ENCODE measurements around the gene COL15A1. TPM values are rescaled to one million over a fixed set of nuclear protein-coding genes. Genes with fewer than 3 reads are reported as not detected.

The COL15A1 gene
- total RNA-seq, 4 donors from 2014 or later: 1.4 to 16.5 (median 5.6) TPM

DNA sequence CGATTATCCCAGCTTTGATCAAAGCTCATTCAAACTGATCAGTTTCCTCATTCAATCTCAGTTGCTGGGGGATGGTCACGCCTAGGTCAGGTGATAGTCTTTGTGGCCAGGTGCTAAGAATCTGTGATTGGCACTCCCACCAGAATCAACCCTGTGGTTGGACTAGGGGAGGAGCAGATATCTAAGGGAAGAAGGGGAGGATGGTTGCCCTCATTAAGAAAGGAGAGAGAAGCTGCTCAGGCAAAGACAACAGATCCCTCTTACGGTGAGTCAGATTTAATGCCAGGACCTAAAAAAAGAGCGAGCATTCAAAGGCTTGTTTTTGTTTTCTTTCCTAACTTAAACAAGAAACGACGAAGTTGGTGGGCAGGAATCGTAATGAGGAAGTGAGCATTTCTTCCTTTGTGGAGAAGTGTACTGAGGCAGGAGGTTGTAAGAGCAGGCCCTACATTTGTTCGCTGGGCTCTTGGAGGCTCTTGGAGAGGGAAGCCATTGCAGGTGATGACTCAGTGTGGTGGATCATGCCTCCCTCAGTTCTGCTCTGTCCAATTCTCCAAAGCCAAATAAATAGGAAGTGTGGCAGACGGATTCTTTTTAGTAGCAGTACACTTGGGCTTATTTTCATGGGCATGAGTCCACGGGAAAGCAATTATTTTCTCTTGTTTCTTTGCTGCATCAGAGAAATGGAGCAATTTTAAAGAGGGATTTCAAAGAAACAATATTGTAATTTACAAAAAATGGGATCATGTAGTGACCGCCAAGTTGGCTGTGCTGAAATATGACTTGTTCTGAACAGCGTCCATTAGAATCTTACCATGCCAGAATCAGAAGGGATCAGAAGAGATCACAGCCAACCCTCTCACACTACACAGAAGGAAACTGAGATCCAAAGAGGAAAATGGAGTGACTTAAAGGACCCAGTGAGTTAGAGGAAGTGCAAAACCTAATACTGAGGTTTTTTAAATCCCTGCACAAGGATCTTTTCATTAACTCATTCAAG is 142.5 kb downstream of the COL15A1 start:
- Histone ChIP-seq H3K4me1 (no peaks in the 10 kb centered on the region), H3K27ac (no peak overlapping the region), H3K4me3 (no peak overlapping the region), H3K9me3 (no peaks in the 10 kb centered on the region), H3K27me3 (no peaks in the 10 kb centered on the region), H3K36me3 (no peaks in the 10 kb centered on the region)
- TF ChIP-seq, protein P1, sequence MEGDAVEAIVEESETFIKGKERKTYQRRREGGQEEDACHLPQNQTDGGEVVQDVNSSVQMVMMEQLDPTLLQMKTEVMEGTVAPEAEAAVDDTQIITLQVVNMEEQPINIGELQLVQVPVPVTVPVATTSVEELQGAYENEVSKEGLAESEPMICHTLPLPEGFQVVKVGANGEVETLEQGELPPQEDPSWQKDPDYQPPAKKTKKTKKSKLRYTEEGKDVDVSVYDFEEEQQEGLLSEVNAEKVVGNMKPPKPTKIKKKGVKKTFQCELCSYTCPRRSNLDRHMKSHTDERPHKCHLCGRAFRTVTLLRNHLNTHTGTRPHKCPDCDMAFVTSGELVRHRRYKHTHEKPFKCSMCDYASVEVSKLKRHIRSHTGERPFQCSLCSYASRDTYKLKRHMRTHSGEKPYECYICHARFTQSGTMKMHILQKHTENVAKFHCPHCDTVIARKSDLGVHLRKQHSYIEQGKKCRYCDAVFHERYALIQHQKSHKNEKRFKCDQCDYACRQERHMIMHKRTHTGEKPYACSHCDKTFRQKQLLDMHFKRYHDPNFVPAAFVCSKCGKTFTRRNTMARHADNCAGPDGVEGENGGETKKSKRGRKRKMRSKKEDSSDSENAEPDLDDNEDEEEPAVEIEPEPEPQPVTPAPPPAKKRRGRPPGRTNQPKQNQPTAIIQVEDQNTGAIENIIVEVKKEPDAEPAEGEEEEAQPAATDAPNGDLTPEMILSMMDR (IDR thresholded peaks at IDR 0.05): no peak
- TF ChIP-seq POLR2A (IDR thresholded peaks at IDR 0.05): no peak
- no peak for DNase-seq

DNA sequence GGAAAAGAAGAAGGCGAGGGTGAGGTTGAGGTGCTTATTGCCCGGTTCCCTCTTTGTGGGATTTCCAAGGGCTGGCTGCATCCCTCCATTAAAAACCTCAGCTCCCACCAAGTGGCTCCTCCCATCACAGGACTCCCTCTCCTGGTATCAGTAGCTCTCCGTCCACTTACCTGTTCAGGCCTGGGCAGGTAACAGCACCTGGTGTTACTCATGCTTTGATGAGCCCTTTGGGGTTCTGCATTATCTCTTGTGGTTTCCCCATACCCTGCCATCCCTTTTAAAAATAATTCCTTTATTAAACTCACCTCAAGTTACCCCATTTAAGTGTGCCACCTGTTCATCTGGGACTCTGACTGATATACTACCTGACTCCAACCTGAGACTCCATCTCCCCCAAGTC is 143.8 kb downstream of the COL15A1 start:
- H3K4me1 ChIP-seq: no peaks in the 10 kb centered on the region
- H3K27ac ChIP-seq: no peak overlapping the region
- TF ChIP-seq, protein P1 (IDR thresholded peaks at IDR 0.05): no peak
- no peak for TF ChIP-seq POLR2A (IDR thresholded peaks at IDR 0.05)
- H3K4me3 ChIP-seq: no peak overlapping the region
- H3K27me3 ChIP-seq: no peaks in the 10 kb centered on the region
- no peak for DNase-seq
- no peaks in the 10 kb centered on the region for H3K36me3 ChIP-seq
- H3K9me3 ChIP-seq: no peaks in the 10 kb centered on the region

DNA sequence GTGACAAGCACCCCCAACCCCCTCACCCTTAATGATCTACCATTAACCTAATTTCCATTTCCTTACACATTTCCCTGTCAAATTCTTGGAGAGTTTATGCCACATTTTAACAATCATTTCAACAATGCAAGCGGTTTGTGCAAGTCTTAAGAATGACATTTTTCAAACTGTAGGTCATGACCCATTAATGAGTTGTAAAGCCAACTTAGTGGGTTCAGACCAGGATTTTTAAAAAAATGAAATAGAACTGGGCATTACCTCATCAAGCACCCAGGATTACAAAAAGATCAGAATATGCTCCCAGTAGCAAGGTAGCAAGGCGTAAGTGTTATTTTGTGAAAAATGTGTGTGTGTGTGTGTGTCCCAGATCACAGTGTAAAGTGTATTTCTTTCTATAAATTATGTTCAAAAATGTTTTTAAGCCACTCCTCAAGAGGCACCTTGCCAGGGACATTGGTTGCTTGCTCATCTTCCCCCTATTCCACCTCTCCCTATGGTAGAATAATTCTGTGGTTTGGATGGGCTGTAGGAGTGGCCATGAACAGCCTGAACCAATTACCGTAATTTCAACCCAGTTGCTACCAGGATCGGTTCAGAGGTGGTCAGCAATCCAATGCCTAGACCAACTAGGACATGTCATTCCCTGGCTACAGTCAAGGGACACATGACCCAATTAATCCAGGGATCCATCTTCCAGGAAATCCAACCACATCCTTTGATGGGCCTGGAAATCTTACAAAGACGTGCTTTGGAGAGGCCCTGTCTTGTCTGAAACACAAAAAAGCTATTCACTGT is 146.8 kb downstream of the COL15A1 start:
- Histone ChIP-seq H3K4me3 (no peak overlapping the region), H3K36me3 (no peaks in the 10 kb centered on the region), H3K9me3 (no peaks in the 10 kb centered on the region), H3K27ac (no peak overlapping the region), H3K27me3 (no peaks in the 10 kb centered on the region), H3K4me1 (no peaks in the 10 kb centered on the region)
- no peak for TF ChIP-seq POLR2A (IDR thresholded peaks at IDR 0.05)
- TF ChIP-seq, protein P1 (IDR thresholded peaks at IDR 0.05): no peak
- no peak for DNase-seq

DNA sequence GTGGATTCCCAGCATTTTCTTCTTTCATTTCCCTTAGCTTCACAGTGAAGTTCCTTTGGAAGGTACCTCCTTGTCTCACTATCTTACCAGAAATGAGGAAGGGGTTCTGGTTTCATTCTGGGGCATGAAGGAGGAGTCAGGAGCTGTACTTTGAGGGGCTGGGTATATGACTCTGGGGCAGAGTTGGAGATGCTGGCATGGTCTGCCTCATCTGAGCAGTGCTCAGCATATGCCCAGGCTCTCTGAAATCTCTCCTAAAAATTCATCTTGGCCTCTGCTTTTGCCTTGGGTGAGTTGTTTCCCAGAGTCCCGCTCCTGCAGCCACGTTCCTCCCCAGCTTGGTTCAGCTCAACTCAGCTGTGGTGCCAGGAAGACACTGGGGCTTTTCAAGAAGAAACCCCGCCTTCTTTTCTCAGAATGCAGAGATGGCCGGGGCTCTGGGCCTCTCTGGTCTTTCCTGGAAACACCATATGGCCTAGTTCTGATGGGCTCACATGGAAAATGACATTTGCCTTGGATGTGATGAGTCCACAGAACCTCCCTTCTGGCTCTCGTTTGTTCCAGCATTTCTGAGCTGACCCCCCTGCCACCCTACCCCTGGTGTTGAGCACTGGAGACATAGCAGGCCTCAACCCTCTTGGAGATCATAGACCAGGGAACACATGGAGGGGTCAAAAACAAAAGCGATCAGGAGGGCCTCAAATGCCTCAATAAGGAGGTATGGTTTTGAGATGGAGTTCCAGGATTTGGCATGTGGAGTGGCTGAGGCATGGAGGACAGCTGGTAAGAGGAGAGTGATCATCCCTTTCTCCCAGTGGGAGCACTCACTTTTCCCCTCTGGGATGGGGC is 149.2 kb downstream of the COL15A1 start:
- no peaks in the 10 kb centered on the region for H3K36me3 ChIP-seq
- H3K4me3 ChIP-seq: no peak overlapping the region
- TF ChIP-seq, protein P1 (IDR thresholded peaks at IDR 0.05): no peak
- no peak for TF ChIP-seq POLR2A (IDR thresholded peaks at IDR 0.05)
- H3K27ac ChIP-seq: no peak overlapping the region
- no peaks in the 10 kb centered on the region for H3K4me1 ChIP-seq
- no peaks in the 10 kb centered on the region for H3K9me3 ChIP-seq
- no peaks in the 10 kb centered on the region for H3K27me3 ChIP-seq
- DNase-seq: no peak

DNA sequence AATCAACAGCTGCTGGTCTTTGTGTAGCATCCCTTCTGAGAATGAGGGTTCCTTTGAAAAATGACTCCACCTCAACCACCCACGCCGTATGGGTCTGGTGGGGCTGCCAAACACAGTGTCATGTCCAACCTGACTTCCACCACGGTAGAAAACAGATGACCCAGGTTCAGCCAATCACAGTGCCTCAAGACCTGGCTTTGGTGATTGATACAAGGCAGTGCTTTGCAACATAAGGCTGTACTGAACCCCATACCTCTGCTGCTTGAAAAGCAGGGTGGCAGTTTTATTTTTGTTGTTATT is 149.7 kb downstream of the COL15A1 start:
- DNase-seq: no peak
- no peaks in the 10 kb centered on the region for H3K9me3 ChIP-seq
- H3K4me3 ChIP-seq: no peak overlapping the region
- H3K4me1 ChIP-seq: no peaks in the 10 kb centered on the region
- H3K27ac ChIP-seq: no peak overlapping the region
- no peaks in the 10 kb centered on the region for H3K36me3 ChIP-seq
- TF ChIP-seq, protein P1 (IDR thresholded peaks at IDR 0.05): no peak
- no peak for TF ChIP-seq POLR2A (IDR thresholded peaks at IDR 0.05)
- no peaks in the 10 kb centered on the region for H3K27me3 ChIP-seq

Data from Peyer's patch (tissue), 4 donors.